Measurements from ENCODE around the gene DENND1B.
"Not testable (repeated sequence)": the region's sequence is repeated elsewhere in the genome, so short reads cannot be mapped to it uniquely, and the experiment has no call there.

DENND1B gene

GRCh38 chr1:197740992-197741391 is 34.3 kb downstream of the DENND1B start:
- DNase-seq, result no peak

GRCh38 chr1:197738927-197739326 is 36.4 kb downstream of the DENND1B start:
- DNase-seq, result peak; percentile 30 to 44 (median 33)

DNA sequence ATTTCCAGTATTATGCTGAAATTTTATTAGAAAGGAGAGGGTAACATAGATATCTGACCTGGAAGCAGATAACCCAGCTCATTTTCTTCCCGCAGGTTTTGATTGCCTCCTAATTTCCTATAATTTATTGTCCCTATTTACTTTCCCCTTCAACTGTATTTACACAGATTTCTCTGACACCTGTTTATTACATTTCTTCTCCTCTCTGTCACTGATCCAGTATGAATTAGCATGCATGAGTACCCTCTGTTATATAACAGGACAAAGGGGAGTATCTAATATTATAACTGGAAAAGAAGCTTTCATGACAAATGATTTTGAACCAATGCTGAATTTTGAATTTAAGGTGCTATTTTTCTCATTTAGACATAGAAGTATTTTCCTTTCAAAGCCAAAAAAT is 37.4 kb downstream of the DENND1B start:
- no peak for DNase-seq

DNA sequence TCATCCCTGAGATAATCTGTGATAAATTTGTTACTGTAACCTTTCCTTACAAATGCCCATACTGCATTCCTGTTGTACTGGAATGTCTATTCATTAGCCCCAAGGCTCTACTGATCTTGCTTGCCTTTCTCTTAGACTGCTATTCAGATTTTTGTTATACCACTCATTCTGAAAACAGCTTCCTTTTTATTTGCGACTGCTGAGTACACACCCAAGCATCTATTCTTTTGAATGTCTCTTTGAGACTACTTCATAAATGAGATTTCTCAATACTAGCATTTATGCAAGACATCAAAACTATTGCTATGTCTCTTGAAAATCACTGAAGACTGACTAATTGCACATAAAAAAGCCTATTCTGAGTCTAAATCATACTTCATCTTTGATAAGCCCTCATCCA is 38.6 kb downstream of the DENND1B start:
- peak; percentile 10 to 49 (median 41) for DNase-seq

- DNase-seq, result no peak
Measured at GRCh38 chr1:197735461-197735860, 39.8 kb downstream of the DENND1B start.

- DNase-seq, result no peak
Measured at GRCh38 chr1:197733324-197733723, 42.0 kb downstream of the DENND1B start.

DNA sequence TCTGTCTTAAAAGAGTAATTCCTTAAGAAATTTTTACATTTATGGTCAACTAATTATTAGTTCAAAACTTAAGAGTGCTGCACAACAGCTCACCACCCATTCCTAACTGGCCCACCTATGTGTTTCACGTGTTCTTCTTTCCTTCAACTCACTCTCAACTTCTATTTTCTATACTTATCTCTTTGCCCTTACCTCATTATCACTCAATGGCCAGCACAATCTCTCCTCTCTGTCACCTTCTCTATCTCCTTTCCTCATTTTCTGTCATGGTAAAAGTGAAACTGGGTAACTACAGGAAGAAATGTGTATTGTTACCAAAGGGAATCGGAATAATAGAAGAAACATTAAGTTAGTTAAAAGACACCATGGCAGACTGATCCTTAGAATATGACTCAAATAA is 43.1 kb downstream of the DENND1B start:
- no peak for DNase-seq

- DNase-seq, result no peak
Measured at GRCh38 chr1:197731449-197731848, 43.8 kb downstream of the DENND1B start.

DNA sequence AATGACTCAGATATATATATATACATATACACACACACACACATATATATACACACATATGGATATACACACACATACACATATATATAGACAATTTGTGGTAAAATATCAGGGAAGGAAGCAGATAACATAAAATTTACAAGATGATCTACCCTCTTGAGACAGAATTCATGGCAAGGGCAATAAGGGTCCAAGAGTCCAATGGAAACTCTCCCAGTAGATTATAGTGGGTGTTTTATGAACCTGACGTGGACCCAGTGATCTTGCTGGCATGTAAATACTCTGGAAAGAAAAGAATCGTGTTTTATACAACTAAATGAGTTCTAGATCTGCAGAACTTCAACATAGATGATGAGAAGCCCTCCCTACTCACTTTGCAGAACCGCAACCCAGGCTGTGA is 49.3 kb downstream of the DENND1B start:
- no peak for DNase-seq

GRCh38 chr1:197725044-197725443 is 50.2 kb downstream of the DENND1B start:
- peak in 2 of 3 donors; percentile 6 to 23 for DNase-seq

GRCh38 chr1:197715806-197716205 is 59.5 kb downstream of the DENND1B start:
- DNase-seq, result no peak

- peak; percentile 43 to 66 (median 60) for DNase-seq
Measured at GRCh38 chr1:197706601-197707000, 68.7 kb downstream of the DENND1B start.

- no peak for DNase-seq
Measured at GRCh38 chr1:197705941-197706340, 69.3 kb downstream of the DENND1B start.

DNA sequence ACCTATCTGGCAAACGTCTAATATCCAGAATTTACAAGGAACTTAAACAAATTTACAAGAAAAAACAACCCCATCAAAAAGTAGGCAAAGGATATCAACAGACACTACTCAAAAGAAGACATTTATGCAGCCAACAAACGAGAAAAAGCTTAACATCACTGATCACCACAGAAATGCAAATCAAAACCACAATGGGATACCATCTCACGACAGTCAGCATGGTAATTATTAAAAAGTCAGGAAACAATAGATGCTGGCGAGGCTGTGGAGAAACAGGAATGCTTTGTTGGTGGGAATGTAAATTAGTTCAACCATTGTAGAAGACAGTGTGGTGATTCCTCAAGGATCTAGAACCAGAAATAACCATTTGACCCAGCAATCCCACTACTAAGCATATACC is 74.6 kb downstream of the DENND1B start:
- DNase-seq, result not testable (repeated sequence)

DNA sequence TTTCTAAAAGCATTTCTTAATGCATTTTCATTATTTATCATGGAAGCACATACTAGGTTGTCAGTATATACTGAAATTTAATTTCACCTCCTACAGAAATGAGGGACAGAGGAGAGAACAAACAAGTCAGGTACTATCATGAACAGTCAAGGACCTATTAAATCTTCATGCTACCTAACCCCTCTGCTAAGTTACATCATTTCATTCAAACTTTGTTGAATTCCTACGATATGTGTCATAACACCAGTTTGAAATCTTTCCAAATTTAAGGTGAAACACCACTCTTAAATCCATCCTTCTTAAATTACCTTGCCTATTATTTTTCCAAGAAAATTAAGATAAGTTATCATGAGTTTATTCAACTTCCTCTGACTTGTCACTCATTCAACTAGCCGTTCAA is 78.9 kb downstream of the DENND1B start:
- no peak for DNase-seq

DNA sequence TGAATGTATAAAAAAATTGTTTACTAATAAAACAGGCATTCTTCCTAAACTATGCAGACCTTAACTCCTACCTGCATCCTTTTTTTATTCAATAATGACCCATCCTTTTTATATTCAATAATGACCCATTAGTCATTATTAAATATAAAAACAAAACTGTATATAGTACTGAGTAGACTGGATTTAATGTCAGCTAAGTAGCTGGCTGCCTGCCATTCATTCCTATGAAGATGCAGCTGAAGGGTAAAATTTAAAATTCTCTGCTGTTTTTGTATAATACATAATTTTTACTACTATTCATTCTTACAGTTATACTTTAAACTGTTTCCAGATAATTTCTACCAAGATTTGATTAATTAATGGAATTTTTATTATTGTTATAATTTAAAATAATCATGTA is 79.3 kb downstream of the DENND1B start:
- no peak for DNase-seq

GRCh38 chr1:197692965-197693364 is 82.3 kb downstream of the DENND1B start:
- peak; percentile 8 to 43 (median 29) for DNase-seq

DNA sequence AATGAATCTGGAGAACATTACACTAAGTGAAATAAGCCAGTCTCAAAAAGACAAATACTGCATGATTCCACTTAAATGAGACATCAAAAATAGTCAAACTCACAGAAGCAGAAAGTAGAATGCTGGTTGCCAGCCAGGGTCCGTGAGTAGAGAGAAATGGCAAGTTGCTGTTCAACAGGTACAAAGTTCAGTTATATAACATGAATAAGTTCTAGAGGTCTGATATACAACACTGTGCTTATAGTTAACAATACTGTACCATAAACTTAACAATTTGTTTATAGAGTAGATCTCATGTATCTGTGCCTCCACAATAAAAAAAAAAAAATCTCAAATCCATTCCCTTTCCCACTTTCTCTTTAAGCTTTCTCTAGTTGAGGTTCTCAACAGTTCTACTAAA is 83.5 kb downstream of the DENND1B start:
- DNase-seq, result no peak

DNA sequence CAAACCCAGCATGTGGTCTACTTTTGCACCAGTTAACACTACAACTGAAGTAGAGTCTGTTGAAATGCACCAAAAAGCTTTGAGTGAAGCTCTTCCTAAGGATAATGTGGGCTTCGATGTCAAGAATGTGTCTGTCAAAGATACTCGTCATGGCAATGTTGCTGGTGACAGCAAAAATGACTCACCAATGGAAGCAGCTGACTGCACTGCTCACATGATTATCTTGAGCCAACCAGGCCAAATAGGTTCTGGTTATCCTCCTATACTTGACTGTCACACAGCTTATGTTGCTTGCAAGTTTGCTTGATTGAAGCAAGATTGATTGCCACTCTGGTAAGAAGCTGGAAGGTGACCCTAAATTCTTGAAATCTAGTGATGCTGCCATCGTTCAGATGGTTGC is 85.2 kb downstream of the DENND1B start:
- no peak for DNase-seq

- DNase-seq, result no peak
Measured at GRCh38 chr1:197688233-197688632, 87.0 kb downstream of the DENND1B start.

GRCh38 chr1:197686702-197687355 is 88.5 kb downstream of the DENND1B start:
- DNase-seq, result no peak

GRCh38 chr1:197686231-197686630 is 89.0 kb downstream of the DENND1B start:
- no peak for DNase-seq

DNA sequence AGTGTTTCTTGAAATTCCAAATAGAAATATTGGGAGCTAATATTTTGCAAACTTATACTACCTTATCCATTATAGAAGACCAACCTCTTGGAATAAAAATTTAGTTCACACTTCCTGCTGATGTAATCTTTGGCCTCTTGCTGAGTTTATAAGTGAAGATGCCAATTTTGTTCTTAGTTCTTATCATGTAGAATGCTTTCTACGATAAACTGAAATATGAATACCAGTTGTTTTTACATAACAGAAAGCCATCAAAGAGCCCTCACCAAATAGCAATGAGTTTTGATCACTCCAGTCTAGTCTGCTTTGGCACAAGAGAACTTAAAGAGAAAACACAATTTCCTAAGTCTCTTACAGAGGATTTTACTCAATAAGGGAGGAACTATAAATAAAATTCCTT is 89.5 kb downstream of the DENND1B start:
- DNase-seq, result no peak

DNA sequence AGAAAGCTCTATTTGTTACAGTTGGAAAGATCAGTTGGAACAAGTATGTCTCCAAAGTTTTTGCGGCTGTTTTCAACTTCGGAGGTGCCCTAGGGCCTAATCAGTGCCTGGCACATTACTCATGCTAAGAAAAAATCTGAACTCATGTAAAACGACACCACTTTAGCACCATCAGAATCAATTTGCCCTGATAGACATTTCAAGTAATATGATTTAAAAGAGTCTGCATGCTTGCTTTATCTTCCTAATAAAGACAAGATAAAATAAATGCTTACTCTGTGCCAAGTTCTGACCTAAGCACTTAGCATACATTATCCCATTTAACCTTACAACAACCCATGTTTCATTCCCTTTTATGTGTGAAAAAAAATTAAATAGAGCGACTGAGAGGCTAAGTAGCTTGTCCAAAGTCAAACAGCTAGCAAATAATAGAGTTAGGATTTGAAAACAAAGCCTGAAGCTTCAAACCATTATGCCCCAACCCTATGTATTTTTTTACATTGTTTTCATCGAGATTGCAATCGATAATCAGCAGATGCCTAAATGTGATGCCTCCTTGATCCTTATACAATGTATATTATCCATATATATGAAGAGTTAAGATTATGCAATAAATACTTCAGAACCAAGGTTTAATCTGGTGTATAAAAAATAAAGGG is 91.3 kb downstream of the DENND1B start:
- no peak for DNase-seq

- DNase-seq, result no peak
Measured at GRCh38 chr1:197683280-197683679, 92.0 kb downstream of the DENND1B start.

Data from suppressor macrophage treated with lipopolysaccharide for 1 hour (primary cell).